DMS79 (cell line): ENCODE measurements around the gene CALN1.
"Not testable (repeated sequence)": the region's sequence is repeated elsewhere in the genome, so short reads cannot be mapped to it uniquely, and the experiment has no call there.

Source experiments
- DNase-seq: peaks from one replicate; lab custom pipeline; 2025; lab: John Stamatoyannopoulos, UW

The CALN1 gene

GRCh38 chr7:71740174-71740560 is 672.0 kb downstream of the CALN1 start:
- DNase-seq = no peak

GRCh38 chr7:71739520-71740173 is 672.5 kb downstream of the CALN1 start:
- DNase-seq = no peak

GRCh38 chr7:71737931-71738540 is 674.1 kb downstream of the CALN1 start:
- not testable (repeated sequence) for DNase-seq

- DNase-seq = no peak
Observed at GRCh38 chr7:71735961-71736556, 676.1 kb downstream of the CALN1 start.

GRCh38 chr7:71733107-71733870 is 678.8 kb downstream of the CALN1 start:
- peak; percentile 11 for DNase-seq

- no peak for DNase-seq
Observed at GRCh38 chr7:71731740-71732139, 680.4 kb downstream of the CALN1 start.
